Measurements from ENCODE around the gene DMXL2.
"Not testable (repeated sequence)": the region's sequence is repeated elsewhere in the genome, so short reads cannot be mapped to it uniquely, and the experiment has no call there.

The DMXL2 gene, protein sequence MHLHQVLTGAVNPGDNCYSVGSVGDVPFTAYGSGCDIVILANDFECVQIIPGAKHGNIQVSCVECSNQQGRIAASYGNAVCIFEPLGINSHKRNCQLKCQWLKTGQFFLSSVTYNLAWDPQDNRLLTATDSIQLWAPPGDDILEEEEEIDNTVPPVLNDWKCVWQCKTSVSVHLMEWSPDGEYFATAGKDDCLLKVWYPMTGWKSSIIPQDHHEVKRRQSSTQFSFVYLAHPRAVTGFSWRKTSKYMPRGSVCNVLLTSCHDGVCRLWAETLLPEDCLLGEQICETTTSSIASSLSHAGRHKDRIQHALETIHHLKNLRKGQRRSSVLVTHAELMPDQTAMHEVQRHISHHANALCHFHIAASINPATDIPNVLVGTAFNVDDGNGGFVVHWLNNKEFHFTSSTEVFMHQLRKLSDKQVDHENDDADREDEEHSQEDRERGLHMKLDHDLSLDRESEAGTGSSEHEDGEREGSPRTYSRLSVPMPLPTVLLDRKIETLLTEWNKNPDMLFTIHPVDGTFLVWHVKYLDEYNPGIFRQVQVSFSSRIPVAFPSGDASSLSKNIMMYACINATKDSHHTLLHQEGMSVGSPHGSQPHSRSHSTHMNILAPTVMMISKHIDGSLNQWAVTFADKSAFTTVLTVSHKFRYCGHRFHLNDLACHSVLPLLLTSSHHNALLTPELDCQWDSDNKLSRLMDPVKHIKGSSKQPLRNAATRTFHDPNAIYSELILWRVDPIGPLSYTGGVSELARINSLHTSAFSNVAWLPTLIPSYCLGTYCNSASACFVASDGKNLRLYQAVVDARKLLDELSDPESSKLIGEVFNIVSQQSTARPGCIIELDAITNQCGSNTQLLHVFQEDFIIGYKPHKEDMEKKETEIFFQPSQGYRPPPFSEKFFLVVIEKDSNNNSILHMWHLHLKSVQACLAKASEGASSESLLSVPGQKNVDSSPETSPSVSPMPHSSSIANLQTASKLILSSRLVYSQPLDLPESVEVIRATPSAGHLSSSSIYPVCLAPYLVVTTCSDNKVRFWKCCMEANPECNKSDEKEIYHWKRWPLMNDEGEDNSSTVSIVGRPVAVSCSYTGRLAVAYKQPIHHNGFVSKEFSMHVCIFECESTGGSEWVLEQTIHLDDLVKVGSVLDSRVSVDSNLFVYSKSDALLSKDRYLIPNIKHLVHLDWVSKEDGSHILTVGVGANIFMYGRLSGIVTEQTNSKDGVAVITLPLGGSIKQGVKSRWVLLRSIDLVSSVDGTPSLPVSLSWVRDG (N-terminal part only)

GRCh38 chr15:51622604-51623370 lies at the start of gene DMXL2:
Gene DMXL2 (minus strand): TSS chr15:51622771. CDS start chr15:51622545, 226 bp downstream.
- peak; percentile 88 for DNase-seq (ENCODE audit: low spot score)

GRCh38 chr15:51672155-51672687 lies 49.6 kb upstream of the DMXL2 start:
- no peak for DNase-seq (ENCODE audit: low spot score)

GRCh38 chr15:51669381-51669780 lies 46.8 kb upstream of the DMXL2 start:
- DNase-seq (ENCODE audit: low spot score): no peak

DNA sequence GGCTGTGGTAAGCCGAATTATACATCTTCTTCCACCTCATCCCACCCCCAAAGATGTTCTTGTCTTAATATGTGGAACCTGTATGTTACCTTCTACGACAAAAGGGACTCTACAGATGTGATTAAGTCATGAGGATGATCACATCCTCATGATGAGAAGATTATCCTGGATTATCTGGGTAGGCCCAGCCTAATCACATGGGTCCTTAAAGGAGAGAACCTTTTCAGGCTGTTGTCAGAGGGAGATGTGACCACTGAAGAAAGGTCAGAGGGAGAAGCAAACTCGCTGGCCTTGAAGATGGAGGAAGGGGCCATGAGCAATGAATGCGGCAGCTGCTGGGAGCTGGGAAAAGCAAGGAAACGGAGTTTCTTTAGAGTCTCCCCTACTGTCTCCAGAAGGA lies 45.9 kb upstream of the DMXL2 start:
- no peak for DNase-seq (ENCODE audit: low spot score)

DNA sequence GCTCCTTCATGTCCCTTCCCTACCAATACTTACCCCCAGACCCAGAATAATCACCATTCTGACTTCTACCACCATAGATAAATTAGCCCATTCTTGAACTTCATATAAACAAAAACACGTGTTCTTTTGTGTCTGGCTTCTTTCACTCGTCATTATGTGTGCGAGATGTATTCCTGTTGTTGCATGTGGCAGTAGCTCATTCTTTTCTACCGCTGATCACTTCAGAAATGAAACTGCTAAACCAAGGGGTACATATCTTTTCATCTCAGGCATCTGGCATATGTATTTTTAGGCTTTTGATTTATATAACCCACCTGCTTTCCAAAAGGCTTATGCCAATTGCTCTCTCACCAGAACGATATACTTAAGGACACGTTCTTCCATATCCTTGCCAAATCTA lies 44.9 kb upstream of the DMXL2 start:
- DNase-seq (ENCODE audit: low spot score): no peak

- DNase-seq (ENCODE audit: low spot score): no peak
Observed at GRCh38 chr15:51661072-51661471, 38.5 kb upstream of the DMXL2 start.

GRCh38 chr15:51658664-51659063 lies 36.1 kb upstream of the DMXL2 start:
- DNase-seq (ENCODE audit: low spot score): no peak

DNA sequence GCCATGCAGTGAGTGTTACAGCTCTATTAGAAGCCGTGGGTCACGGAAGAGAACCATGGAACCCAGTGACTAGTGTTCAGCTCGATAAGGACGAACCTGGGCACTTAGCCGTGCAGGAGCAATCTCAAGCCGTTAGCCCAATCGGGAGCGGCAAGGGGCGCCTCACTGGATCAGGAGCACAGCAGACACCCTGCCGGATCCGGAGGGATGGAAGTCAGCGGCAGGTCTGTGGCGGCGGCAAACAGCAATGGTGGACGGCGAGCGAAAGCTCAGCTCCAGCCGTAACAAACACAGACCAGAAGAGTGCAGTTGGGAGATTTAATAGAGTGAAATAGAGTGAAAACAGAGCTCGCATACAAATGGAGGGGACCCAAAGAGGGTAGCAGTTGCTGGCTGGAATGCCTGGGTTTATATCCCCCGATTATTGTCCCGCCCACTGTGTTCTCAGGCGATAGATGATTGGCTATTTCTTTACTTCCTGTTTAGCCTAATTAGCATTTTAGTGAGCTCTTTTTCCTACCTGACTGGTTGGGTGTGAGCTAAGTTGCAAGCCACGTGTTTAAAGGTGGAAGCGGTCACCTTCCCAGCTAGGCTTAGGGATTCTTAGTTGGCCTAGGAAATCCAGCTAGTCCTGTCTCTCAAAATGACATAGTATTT lies 33.0 kb upstream of the DMXL2 start:
- not testable (repeated sequence) for DNase-seq (ENCODE audit: low spot score)

- DNase-seq (ENCODE audit: low spot score): no peak
Observed at GRCh38 chr15:51652084-51652668, 29.6 kb upstream of the DMXL2 start.

- peak; percentile 80 for DNase-seq (ENCODE audit: low spot score)
Observed at GRCh38 chr15:51649659-51650521, 27.3 kb upstream of the DMXL2 start.

GRCh38 chr15:51648643-51649042 lies 26.1 kb upstream of the DMXL2 start:
- DNase-seq (ENCODE audit: low spot score): not testable (repeated sequence)

DNA sequence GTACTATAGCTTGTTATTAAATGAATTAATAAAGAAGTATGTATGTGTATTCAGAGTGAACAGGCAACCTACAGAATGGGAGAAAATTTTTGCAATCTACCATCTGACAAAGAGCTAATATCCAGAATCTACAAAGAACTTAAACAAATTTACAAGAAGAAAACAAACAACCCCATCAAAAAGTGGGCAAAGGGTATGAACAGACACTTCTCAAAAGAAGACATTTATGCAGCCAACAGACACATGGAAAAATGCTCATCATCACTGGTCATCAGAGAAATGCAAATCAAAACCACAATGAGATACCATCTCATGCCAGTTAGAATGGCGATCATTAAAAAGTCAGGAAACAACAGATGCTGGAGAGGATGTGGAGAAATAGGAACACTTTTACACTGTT lies 25.5 kb upstream of the DMXL2 start:
- DNase-seq (ENCODE audit: low spot score): not testable (repeated sequence)

GRCh38 chr15:51647128-51647562 lies 24.6 kb upstream of the DMXL2 start:
- peak; percentile 60 for DNase-seq (ENCODE audit: low spot score)

DNA sequence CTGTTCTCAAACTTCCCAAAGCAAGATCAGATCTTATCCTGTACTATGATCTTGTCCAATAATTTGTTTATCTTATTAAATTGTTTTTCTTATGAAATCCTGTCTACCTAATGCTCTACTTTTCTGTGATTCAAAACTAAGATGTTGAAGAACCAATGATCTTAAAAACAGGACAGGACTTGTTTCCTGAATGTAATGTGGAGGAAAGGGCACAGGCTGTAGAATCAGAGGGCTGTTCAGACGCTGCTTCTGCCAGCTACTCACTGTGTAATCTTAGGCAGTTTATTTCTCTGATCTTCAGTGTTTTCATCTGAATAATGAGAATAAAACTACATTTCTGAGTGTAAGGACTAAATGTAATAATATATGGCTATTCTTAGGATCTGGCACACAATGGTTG lies 20.1 kb upstream of the DMXL2 start:
- peak; percentile 23 for DNase-seq (ENCODE audit: low spot score)

GRCh38 chr15:51641490-51642130 lies 19.0 kb upstream of the DMXL2 start:
- DNase-seq (ENCODE audit: low spot score): no peak

- no peak for DNase-seq (ENCODE audit: low spot score)
Observed at GRCh38 chr15:51634591-51635198, 12.1 kb upstream of the DMXL2 start.

DNA sequence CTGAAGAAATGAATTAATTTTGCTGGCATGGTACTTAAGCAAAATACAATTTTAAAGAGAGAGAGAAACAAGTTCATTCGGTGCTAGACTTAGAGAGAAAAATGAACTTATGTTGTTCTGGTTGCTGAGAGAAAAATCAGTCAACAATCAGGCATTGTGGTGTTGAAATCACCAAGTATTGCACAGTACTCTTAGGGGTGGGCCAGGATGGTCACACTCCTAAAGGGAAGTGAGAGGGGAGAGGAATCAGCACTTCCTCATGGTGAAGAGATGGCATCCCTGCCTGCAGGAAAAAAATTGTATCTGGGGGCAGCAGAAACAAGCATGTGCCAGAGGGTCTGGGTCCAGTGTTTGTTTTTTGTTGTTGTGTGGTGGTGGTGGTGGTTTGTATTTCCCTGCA lies 7.0 kb upstream of the DMXL2 start:
- no peak for DNase-seq (ENCODE audit: low spot score)

DNA sequence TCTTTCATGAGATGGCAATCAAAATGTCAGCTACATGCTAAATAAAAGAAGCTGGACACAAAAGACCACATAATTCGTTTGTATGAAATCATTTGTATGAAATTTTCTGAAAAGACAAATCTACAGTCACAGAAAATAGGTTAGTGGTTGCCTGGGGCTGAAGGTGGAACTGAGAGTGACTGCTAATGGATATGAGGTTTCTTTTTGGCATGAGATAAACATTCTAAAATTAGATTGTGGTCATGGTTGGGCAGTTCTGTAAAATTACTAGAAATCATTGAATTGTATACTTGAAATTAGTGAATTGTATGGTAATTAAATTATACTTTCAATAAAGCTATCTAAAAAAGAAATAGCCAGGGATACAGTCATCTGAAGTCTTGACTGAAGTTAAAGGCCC lies 2.7 kb upstream of the DMXL2 start:
- DNase-seq (ENCODE audit: low spot score): no peak

All from LoVo (cell line).